ENCODE results near the gene AGAP1.

Gene AGAP1

DNA sequence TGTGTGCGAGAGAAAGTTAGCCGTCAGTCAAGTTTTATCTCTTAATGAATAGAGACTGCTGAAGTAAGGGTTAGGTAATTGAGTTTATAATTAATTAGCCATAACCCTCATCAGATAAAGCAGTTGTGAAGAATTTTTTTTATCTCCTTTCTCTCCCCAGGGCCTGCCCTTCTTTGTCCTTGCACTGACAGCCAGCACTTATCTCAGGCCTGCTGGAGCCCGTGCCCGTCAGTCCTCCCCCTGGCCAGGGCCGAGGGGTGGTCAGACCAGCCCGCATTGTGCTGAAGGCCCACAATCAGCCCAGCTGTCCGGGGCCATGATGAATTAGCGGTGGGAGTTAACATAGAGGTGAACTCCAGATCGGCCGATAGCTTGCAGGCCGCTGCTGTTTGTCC is 358.7 kb downstream of the AGAP1 start:
- no peak for TF ChIP-seq SIN3A (IDR thresholded peaks at IDR 0.05; ENCODE audit: borderline replicate concordance, insufficient read depth, low read length)
- no peak for TF ChIP-seq FOXP2 (optimal IDR thresholded peaks at IDR 0.05; ENCODE audit: borderline replicate concordance, extremely low read depth, extremely low read length, insufficient read depth)

DNA sequence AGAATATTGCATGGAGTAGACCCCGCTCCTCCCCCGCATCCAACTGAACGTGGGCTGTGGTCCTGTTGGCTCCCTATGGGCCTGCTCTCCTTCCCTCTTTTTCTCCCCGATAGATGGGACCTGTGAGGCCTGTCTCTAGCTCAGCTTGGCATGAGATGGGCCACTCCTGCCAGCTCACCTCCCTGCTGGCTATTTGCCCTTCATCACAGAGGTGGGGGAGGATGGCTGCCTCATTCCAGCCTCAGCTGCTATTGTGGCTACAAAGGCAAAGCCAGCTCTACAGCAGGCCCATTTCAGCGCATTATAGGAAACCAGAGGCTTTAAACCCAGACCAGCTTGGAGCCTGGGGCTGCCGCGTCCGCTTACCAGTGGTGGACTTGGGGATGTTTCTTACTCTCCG is 360.4 kb downstream of the AGAP1 start:
- TF ChIP-seq SIN3A (IDR thresholded peaks at IDR 0.05; ENCODE audit: borderline replicate concordance, insufficient read depth, low read length): no peak
- TF ChIP-seq, protein P1, sequence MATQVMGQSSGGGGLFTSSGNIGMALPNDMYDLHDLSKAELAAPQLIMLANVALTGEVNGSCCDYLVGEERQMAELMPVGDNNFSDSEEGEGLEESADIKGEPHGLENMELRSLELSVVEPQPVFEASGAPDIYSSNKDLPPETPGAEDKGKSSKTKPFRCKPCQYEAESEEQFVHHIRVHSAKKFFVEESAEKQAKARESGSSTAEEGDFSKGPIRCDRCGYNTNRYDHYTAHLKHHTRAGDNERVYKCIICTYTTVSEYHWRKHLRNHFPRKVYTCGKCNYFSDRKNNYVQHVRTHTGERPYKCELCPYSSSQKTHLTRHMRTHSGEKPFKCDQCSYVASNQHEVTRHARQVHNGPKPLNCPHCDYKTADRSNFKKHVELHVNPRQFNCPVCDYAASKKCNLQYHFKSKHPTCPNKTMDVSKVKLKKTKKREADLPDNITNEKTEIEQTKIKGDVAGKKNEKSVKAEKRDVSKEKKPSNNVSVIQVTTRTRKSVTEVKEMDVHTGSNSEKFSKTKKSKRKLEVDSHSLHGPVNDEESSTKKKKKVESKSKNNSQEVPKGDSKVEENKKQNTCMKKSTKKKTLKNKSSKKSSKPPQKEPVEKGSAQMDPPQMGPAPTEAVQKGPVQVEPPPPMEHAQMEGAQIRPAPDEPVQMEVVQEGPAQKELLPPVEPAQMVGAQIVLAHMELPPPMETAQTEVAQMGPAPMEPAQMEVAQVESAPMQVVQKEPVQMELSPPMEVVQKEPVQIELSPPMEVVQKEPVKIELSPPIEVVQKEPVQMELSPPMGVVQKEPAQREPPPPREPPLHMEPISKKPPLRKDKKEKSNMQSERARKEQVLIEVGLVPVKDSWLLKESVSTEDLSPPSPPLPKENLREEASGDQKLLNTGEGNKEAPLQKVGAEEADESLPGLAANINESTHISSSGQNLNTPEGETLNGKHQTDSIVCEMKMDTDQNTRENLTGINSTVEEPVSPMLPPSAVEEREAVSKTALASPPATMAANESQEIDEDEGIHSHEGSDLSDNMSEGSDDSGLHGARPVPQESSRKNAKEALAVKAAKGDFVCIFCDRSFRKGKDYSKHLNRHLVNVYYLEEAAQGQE (IDR thresholded peaks at IDR 0.05; ENCODE audit: insufficient read depth in 1 of 2, low read depth in 2 of 2, low read length in 2 of 2): no peak
- no peak for TF ChIP-seq FOXP2 (optimal IDR thresholded peaks at IDR 0.05; ENCODE audit: borderline replicate concordance, extremely low read depth, extremely low read length, insufficient read depth)
- TF ChIP-seq POLR2AphosphoS5 (IDR thresholded peaks at IDR 0.05; ENCODE audit: low read depth, low read length): no peak

DNA sequence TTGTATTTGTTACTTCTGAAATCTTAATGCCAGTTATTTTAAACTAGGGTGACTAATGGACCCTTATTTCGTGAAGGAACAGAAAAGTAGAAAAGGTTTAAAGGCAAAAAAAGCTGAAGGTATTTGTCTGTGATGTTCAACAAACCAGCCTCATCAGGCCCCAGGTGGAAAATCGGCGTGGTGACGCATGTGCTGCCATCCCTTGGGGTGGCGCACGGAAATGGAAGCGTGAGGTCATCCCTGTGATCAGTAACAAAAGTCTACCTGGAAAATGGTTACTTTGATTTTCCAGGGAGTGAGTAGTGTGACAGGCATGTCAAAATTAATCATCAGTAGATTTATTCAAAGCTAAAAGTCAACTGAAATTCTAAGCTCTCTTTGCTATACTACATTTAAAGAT is 361.2 kb downstream of the AGAP1 start:
- TF ChIP-seq FOXP2 (optimal IDR thresholded peaks at IDR 0.05; ENCODE audit: borderline replicate concordance, extremely low read depth, extremely low read length, insufficient read depth) (no peak), TAF1 (IDR thresholded peaks at IDR 0.05; ENCODE audit: borderline replicate concordance, insufficient read depth, low read length) (no peak), SIN3A (IDR thresholded peaks at IDR 0.05; ENCODE audit: borderline replicate concordance, insufficient read depth, low read length) (no peak), POLR2AphosphoS5 (IDR thresholded peaks at IDR 0.05; ENCODE audit: low read depth, low read length) (no peak)
- TF ChIP-seq, protein P1 (IDR thresholded peaks at IDR 0.05; ENCODE audit: insufficient read depth in 1 of 2, low read depth in 2 of 2, low read length in 2 of 2): no peak

DNA sequence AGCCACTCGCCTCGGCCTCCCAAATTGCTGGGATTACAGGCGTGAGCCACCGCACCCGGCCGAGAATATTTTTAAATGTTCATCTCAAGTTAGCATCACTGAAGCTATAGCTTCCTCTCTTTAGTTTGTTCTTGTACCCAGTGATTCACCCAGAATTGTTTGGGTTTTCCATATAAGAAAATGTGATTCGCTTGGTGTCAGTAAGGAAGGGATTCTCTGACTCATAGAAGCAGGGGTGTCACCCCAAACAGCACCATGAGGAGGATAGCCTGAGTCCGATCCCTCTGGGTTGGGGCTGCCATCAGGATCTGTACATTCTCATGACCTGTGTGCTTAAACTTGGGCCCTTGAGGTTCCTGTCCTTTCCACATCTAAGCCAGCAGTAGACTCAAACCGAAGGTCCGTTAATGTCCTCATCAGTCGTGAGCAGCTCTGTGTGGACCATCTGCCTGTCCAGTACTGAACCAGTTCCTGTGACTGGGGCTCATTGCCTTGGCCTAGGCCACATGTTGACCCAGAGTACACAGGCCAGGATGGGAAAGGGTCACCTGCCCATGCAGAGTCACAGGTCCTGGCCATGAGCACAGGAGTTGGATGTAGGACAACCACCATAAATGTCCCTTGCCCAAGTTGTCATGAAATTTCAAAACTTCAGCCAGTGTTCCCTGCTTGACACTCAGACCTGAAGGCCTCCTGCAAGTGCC is 362.5 kb downstream of the AGAP1 start:
- TF ChIP-seq POLR2AphosphoS5 (IDR thresholded peaks at IDR 0.05; ENCODE audit: low read depth, low read length) (no peak), TAF1 (IDR thresholded peaks at IDR 0.05; ENCODE audit: borderline replicate concordance, insufficient read depth, low read length) (no peak), FOXP2 (optimal IDR thresholded peaks at IDR 0.05; ENCODE audit: borderline replicate concordance, extremely low read depth, extremely low read length, insufficient read depth) (no peak), SIN3A (IDR thresholded peaks at IDR 0.05; ENCODE audit: borderline replicate concordance, insufficient read depth, low read length) (no peak)
- TF ChIP-seq, protein P1 (IDR thresholded peaks at IDR 0.05; ENCODE audit: insufficient read depth in 1 of 2, low read depth in 2 of 2, low read length in 2 of 2): no peak

DNA sequence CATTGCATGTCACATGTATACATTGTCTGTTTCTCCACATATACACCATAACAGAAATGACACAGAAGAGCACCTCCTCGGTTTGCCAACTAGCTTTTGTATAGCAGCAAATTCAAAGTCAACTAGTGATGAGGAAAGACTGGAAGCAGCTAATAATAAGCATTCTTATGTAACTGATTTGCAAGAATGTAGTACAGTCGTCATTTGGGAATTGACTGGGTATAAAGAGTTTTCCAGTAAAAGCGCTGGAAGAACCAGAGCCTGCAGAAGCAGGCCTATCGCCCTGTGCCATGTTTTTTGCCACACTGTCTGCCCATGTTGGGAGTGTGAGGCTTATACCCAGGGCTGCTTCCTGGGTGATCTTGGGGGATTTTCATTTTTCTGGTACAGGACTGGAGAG is 363.8 kb downstream of the AGAP1 start:
- TF ChIP-seq TAF1 (IDR thresholded peaks at IDR 0.05; ENCODE audit: borderline replicate concordance, insufficient read depth, low read length) (no peak), SIN3A (IDR thresholded peaks at IDR 0.05; ENCODE audit: borderline replicate concordance, insufficient read depth, low read length) (no peak), FOXP2 (optimal IDR thresholded peaks at IDR 0.05; ENCODE audit: borderline replicate concordance, extremely low read depth, extremely low read length, insufficient read depth) (no peak), POLR2AphosphoS5 (IDR thresholded peaks at IDR 0.05; ENCODE audit: low read depth, low read length) (no peak)
- TF ChIP-seq, protein P1 (IDR thresholded peaks at IDR 0.05; ENCODE audit: insufficient read depth in 1 of 2, low read depth in 2 of 2, low read length in 2 of 2): no peak
